A549 (cell line): ENCODE results near the gene SMIM44. TPM values are rescaled to one million over a fixed set of nuclear protein-coding genes. Genes with fewer than 3 reads are reported as not detected.
"Not testable (repeated sequence)": the region's sequence is repeated elsewhere in the genome, so short reads cannot be mapped to it uniquely, and the experiment has no call there.

Experiments used
- ATAC-seq, 2 experiments: fragments of 200-7000 bp in 1 of 2; fragments of >200 bp in 1 of 2; cut with Nextera tagmentation in 1 of 2; cut with Tn5 transposase in 1 of 2; 3 replicates each; pipeline versions ENCODE4 v1.8.0 to v1.9.1; 2018 to 2020; ENCODE audit warnings: mild to moderate bottlenecking in 1 of 2, moderate library complexity in 1 of 2
- CTCF ChIA-PET: fragments of 300-600 bp; sonication (Branson Sonifier 250); formaldehyde crosslinking; extraction: SDS; loops from one replicate; lab custom pipeline; 2021; ENCODE audit warnings: antibody characterized with exemption, inconsistent platforms; lab: Yijun Ruan, JAX
- POLR2A ChIA-PET: fragments of 350-600 bp; formaldehyde crosslinking; extraction: SDS; loops from one replicate; lab custom pipeline; 2021; ENCODE audit warnings: antibody characterized with exemption, inconsistent platforms; lab: Yijun Ruan, JAX
- DNase-seq, 2 experiments: peaks; one replicate each; pipeline versions ENCODE4 v3.0.0 to v3.0.0-alpha.2; 2011 to 2016; ENCODE audit warnings: low read depth in 1 of 2, low spot score in 1 of 2
- FAIRE-seq: peaks from 2 replicates; lab custom pipeline; 2011; peaks lifted over from hg19 to GRCh38; lab: Jason Lieb, UNC
- H3K27ac ChIP-seq, 2 experiments: fragments of >200 bp; sonication (Bioruptor Twin); formaldehyde crosslinking; 3 replicates each; pipeline ENCODE4 v1.5.1; 2016 to 2017
- H3K4me1 ChIP-seq: fragments of >200 bp; sonication (Bioruptor Twin); formaldehyde crosslinking; 3 replicates; pipeline ENCODE4 v1.6.1; 2016
- H3K4me2 ChIP-seq: fragments of >200 bp; sonication (Bioruptor Twin); formaldehyde crosslinking; 3 replicates; pipeline ENCODE4 v1.6.1; 2016
- H3K4me3 ChIP-seq: fragments of >200 bp; sonication (Bioruptor Twin); formaldehyde crosslinking; 3 replicates; pipeline ENCODE4 v1.5.1; 2016
- H3K9me3 ChIP-seq: fragments of >200 bp; sonication (Bioruptor Twin); formaldehyde crosslinking; 3 replicates; pipeline ENCODE4 v1.6.1; 2016
- ATOH8 ChIP-seq: fragments of 250-450 bp; sonication (Bioruptor Pico); IDR thresholded peaks from 2 replicates; pipeline ENCODE4 v1.5.0; 2020; ENCODE audit warnings: low read depth, mild to moderate bottlenecking, moderate library complexity
- CHD2 ChIP-seq: fragments of 150-350 bp; IDR thresholded peaks from 2 replicates; pipeline ENCODE4 v1.6.1; 2014; ENCODE audit warnings: low read length; ENCODE audit not compliant: partially characterized antibody
- CHD4 ChIP-seq: fragments of 200-600 bp; sonication (generic); IDR thresholded peaks from 2 replicates; pipeline ENCODE4 v1.6.1; 2016; ENCODE audit warnings: antibody characterized with exemption, mild to moderate bottlenecking, borderline replicate concordance
- E2F6 ChIP-seq: IDR thresholded peaks from 2 replicates; pipeline ENCODE4 v1.6.1; 2012; ENCODE audit warnings: low read depth, borderline replicate concordance
- EHMT2 ChIP-seq: fragments of 200-600 bp; sonication (generic); IDR thresholded peaks from 2 replicates; pipeline ENCODE4 v1.6.1; 2016; ENCODE audit warnings: antibody characterized with exemption, low read depth, mild to moderate bottlenecking, moderate library complexity
- ESRRA ChIP-seq: fragments of 150-350 bp; IDR thresholded peaks from 2 replicates; pipeline ENCODE4 v1.6.1; 2014; ENCODE audit warnings: mild to moderate bottlenecking, low read length, borderline replicate concordance
- FOSB ChIP-seq: fragments of 250-450 bp; sonication (Bioruptor Pico); IDR thresholded peaks from 2 replicates; pipeline ENCODE4 v1.5.0; 2020; ENCODE audit warnings: mild to moderate bottlenecking, moderate library complexity
- FOSL2 ChIP-seq, 2 experiments: fragments of 450-650 bp in 1 of 2; fragments of >200 bp in 1 of 2; sonication (Bioruptor Twin) in 1 of 2; formaldehyde crosslinking; IDR thresholded peaks; 2 replicates each; pipeline versions ENCODE4 v1.5.0 to v1.6.1; 2016 to 2020; ENCODE audit warnings: mild to moderate bottlenecking in 1 of 2, moderate library complexity in 1 of 2
- FOXS1 ChIP-seq: fragments of 250-450 bp; sonication (Bioruptor Pico); IDR thresholded peaks from 2 replicates; pipeline ENCODE4 v1.5.0; 2020; ENCODE audit warnings: mild to moderate bottlenecking, moderate library complexity
- GATA3 ChIP-seq: IDR thresholded peaks from 2 replicates; pipeline ENCODE4 v1.6.1; 2012; ENCODE audit warnings: borderline replicate concordance
- HDAC2 ChIP-seq: fragments of 200-600 bp; sonication (generic); IDR thresholded peaks from 2 replicates; pipeline ENCODE4 v1.6.1; 2016
- HOXA7 ChIP-seq: fragments of 250-450 bp; sonication (Bioruptor Pico); IDR thresholded peaks from 2 replicates; pipeline ENCODE4 v1.5.0; 2020; ENCODE audit warnings: mild to moderate bottlenecking, moderate library complexity
- HOXB13 ChIP-seq: fragments of 250-450 bp; sonication (Bioruptor Pico); IDR thresholded peaks from 2 replicates; pipeline ENCODE4 v1.5.0; 2020; ENCODE audit warnings: low read depth, mild to moderate bottlenecking, moderate library complexity
- KDM1A ChIP-seq: fragments of 200-600 bp; sonication (generic); IDR thresholded peaks from 2 replicates; pipeline ENCODE4 v1.6.1; 2016; ENCODE audit warnings: low read depth, mild to moderate bottlenecking
- MAFK ChIP-seq: fragments of 450-650 bp; IDR thresholded peaks from 2 replicates; pipeline ENCODE4 v1.6.1; 2014; ENCODE audit not compliant: partially characterized antibody
- PHF8 ChIP-seq: fragments of 200-600 bp; sonication (generic); IDR thresholded peaks from 2 replicates; pipeline ENCODE4 v1.6.1; 2016; ENCODE audit warnings: low read depth, mild to moderate bottlenecking, antibody characterized with exemption, moderate library complexity, borderline replicate concordance
- POLR2A ChIP-seq: IDR thresholded peaks from 2 replicates; pipeline ENCODE4 v1.6.1; 2012; ENCODE audit warnings: mild to moderate bottlenecking, low read length
- RARB ChIP-seq: fragments of 250-450 bp; sonication (Bioruptor Pico); IDR thresholded peaks from 2 replicates; pipeline ENCODE4 v1.8.0; 2021; ENCODE audit warnings: mild to moderate bottlenecking, moderate library complexity
- TFCP2L1 ChIP-seq: fragments of 250-450 bp; sonication (Bioruptor Pico); IDR thresholded peaks from 2 replicates; pipeline ENCODE4 v1.5.0; 2021; ENCODE audit warnings: mild to moderate bottlenecking
- ZSCAN20 ChIP-seq: fragments of 250-450 bp; sonication (Bioruptor Pico); IDR thresholded peaks from 2 replicates; pipeline ENCODE4 v1.8.0; 2022; ENCODE audit warnings: mild to moderate bottlenecking, moderate library complexity
- WGBS: methylation state at CpG from one replicate; pipeline ENCODE4 v1.1.6; 2017; ENCODE audit errors: missing lambda C conversion rate; 5-methylcytosine and 5-hydroxymethylcytosine counted together
- polyA plus RNA-seq, 4 experiments: library from polyadenylated mRNA; depleted of rRNA in 3 of 4; stranded (reverse); fragments of >200 nt; fragmentation: RNase III in 1 of 4; extraction: RNeasy Plus Mini Kit Qiagen cat#74134 plus additional on column Dnase treatment in 1 of 4; gene quantifications; 2 replicates in 3 of 4; 3 replicates in 1 of 4; pipeline ENCODE4 v1.2.3, GENCODE V29; 2011 to 2017
- TF ChIP-seq, protein P1 (sequence below): fragments of 200-600 bp; sonication (generic); IDR thresholded peaks from 2 replicates; pipeline ENCODE4 v1.6.1; 2016; ENCODE audit warnings: antibody characterized with exemption, mild to moderate bottlenecking, moderate library complexity

The SMIM44 gene
- polyA plus RNA-seq, 2 of the 4 experiments (the other 2 are of a cell fraction): not detected

DNA sequence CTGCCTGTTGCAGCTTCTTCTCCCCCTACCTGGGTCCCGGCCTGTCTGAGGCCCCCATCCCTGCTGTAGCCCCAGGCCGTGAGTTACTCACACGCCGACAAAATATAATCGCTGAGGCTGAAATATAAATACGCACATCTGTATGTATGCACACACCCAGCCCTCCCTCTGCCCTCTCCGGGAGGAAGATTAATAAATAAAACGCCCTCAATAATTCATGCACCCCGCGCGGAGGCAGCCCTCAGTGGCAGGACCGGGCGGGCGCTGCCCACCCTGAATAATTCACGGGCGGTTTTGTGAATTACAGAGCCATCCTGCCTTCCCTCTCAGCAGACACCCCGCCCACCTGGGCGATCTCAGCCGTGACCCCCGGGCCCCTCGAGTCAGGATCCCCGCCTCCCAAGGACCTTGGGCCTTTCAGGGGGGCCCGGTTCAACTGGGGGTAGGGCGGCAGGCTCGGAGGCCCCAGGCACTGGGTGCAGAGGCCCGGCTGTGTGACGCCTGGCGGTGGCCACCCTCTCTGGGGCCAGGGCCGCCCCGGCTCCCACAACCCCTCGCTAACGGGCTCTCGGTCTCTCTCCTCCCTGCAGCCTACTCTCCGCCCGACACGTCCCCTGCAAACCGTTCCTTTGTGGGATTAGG is 27.2 kb downstream of the SMIM44 start (continued):
- TF ChIP-seq E2F6 (no peak), EHMT2 (no peak), FOSL2 (IDR thresholded peaks at IDR 0.05) (no peak), FOSL2 (CRISPR knock-in tag; IDR thresholded peaks at IDR 0.05) (no peak), KDM1A (no peak)

DNA sequence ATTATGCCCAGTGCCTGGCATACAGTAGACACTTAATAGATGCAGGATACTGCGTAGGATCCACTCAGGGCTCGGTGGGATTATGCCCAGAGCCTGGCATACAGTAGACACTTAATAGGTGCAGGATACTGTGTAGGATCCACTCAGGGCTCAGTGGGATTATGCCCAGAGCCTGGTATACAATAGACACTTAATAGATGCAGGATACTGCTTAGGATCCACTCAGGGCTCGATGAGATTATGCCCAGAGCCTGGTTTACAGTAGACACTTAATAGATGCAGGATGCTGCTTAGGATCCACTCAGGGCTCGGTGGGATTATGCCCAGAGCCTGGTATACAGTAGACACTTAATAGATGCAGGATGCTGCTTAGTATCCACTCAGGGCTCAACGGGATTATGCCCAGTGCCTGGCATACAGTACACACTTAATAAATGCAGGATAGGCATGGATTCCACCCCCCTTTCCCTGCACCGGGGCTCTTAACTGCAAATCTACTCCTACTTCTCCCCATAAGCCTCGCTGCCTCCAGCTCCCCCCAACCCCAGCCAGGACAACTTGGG is 27.8 kb downstream of the SMIM44 start:
- no peak for ATAC-seq
- no peak overlapping the region for H3K4me3 ChIP-seq
- H3K4me1 ChIP-seq: peaks cover 68% of the 10 kb centered on the region
- WGBS: 59% methylated on average over 7 of the region's 7 CpGs
- H3K9me3 ChIP-seq: no peaks in the 10 kb centered on the region
- H3K4me2 ChIP-seq: no peak overlapping the region
- CTCF ChIA-PET: interaction anchor here (0.7 to 1.0 kb wide), 2 partner anchors 8 to 17 kb away, joined by 3 to 5 read pairs; no protein-coding TSS in a partner anchor
- peak overlapping the region; percentile 91 to 95; a peak in 4 of 6 replicates for H3K27ac ChIP-seq
- FAIRE-seq: no peak
- POLR2A ChIA-PET: no interaction called here
- DNase-seq: no peak
- TF ChIP-seq GATA3 (no peak), HDAC2 (no peak), FOXS1 (CRISPR knock-in tag) (no peak), KDM1A (no peak)
- TF ChIP-seq, protein P1, sequence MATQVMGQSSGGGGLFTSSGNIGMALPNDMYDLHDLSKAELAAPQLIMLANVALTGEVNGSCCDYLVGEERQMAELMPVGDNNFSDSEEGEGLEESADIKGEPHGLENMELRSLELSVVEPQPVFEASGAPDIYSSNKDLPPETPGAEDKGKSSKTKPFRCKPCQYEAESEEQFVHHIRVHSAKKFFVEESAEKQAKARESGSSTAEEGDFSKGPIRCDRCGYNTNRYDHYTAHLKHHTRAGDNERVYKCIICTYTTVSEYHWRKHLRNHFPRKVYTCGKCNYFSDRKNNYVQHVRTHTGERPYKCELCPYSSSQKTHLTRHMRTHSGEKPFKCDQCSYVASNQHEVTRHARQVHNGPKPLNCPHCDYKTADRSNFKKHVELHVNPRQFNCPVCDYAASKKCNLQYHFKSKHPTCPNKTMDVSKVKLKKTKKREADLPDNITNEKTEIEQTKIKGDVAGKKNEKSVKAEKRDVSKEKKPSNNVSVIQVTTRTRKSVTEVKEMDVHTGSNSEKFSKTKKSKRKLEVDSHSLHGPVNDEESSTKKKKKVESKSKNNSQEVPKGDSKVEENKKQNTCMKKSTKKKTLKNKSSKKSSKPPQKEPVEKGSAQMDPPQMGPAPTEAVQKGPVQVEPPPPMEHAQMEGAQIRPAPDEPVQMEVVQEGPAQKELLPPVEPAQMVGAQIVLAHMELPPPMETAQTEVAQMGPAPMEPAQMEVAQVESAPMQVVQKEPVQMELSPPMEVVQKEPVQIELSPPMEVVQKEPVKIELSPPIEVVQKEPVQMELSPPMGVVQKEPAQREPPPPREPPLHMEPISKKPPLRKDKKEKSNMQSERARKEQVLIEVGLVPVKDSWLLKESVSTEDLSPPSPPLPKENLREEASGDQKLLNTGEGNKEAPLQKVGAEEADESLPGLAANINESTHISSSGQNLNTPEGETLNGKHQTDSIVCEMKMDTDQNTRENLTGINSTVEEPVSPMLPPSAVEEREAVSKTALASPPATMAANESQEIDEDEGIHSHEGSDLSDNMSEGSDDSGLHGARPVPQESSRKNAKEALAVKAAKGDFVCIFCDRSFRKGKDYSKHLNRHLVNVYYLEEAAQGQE: no peak

DNA sequence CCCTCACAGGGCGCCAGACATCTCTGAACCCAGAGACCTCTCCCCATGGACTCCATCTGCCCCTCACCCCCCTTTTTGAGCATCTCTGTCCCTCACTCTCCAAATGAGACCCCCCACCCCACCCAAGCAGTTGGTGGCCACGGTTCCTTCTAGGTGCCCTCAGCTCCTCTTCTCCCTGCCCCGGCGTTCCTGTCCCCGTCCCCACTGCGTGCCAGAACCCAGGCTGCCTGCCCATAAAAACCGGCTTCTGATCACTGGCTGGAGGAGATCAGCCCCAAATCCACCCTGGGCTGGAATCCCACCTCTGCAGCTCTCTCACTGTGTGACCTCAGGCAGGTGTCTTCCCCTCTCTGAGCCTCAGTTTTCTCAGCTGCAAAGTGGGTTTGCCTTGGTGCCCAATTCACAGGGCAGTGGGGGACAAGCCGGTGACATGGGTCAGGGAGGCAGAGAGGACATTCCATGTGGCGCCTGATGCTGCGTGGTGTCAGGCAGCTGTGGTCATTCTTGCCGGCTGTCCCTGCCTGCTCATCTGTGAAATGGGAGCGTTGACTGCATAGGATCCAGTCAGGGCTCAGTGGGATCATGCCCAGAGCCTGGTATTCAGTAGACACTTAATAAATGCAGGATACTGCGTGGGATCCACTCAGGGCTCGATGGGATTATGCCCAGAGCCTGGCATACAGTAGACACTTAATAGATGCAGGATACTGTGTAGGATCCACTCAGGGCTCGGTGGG is 28.4 kb downstream of the SMIM44 start:
- peaks cover 65% of the 10 kb centered on the region for H3K4me1 ChIP-seq
- FAIRE-seq: no peak
- POLR2A ChIA-PET: no interaction called here
- no peak for ATAC-seq
- peak overlapping the region in 1 of 2 experiments; percentile 95; a peak in 3 of 6 replicates for H3K27ac ChIP-seq
- CTCF ChIA-PET: interaction anchor here (0.7 kb wide), 1 partner anchor 46 kb away, joined by 3 read pairs; no protein-coding TSS in a partner anchor
- WGBS: 96% methylated on average over 9 of the region's 15 CpGs
- no peaks in the 10 kb centered on the region for H3K9me3 ChIP-seq
- TF ChIP-seq FOXS1 (CRISPR knock-in tag) (no peak), HOXB13 (no peak), KDM1A (0 out of 2 replicates have a peak, but pooled peaks have one; percentile 25)
- H3K4me2 ChIP-seq: no peak overlapping the region
- H3K4me3 ChIP-seq: no peak overlapping the region
- DNase-seq: no peak

- no peak for FAIRE-seq
- H3K4me1 ChIP-seq: peaks cover 55% of the 10 kb centered on the region
- no peak for TF ChIP-seq POLR2A
- no peak for TF ChIP-seq CHD4
- no peak for TF ChIP-seq HDAC2
- TF ChIP-seq CHD2: no peak
- TF ChIP-seq ATOH8 (CRISPR knock-in tag): no peak
- no peak for TF ChIP-seq PHF8
- TF ChIP-seq ZSCAN20: no peak
- no peak for TF ChIP-seq HOXA7 (CRISPR knock-in tag)
- no peak for TF ChIP-seq ESRRA
- no peak for TF ChIP-seq MAFK
- TF ChIP-seq RARB (CRISPR knock-in tag): no peak
- no peak for TF ChIP-seq FOSB (CRISPR knock-in tag)
- no peak for TF ChIP-seq TFCP2L1
- TF ChIP-seq, all 56 proteins: peak for 0
- DNase-seq (no peak), ATAC-seq (no peak)
- Histone ChIP-seq H3K4me2 (no peak overlapping the region), H3K4me3 (no peak overlapping the region), H3K9me3 (no peaks in the 10 kb centered on the region), H3K27ac (peak overlapping the region; percentile 38 to 91; a peak in 3 of 6 replicates)
- WGBS: 100% methylated on average over 5 of the region's 25 CpGs
- POLR2A ChIA-PET: no interaction called here
- CTCF ChIA-PET: interaction anchor here (0.7 to 1.4 kb wide), 2 partner anchors 19 to 45 kb away, joined by 3 read pairs; no protein-coding TSS in a partner anchor
Observed at GRCh38 chr19:3453840-3454239, 29.4 kb downstream of the SMIM44 start.

- FAIRE-seq, POLR2A ChIA-PET: not testable (repeated sequence)
- WGBS: 95% methylated on average over 8 of the region's 10 CpGs
Observed at GRCh38 chr19:3452942-3453214, 30.4 kb downstream of the SMIM44 start.

More at GRCh38 chr19:3452942-3453214, 30.4 kb downstream of the SMIM44 start:
- Histone ChIP-seq H3K4me1 (peaks cover 45% of the 10 kb centered on the region), H3K27ac (peak overlapping the region; percentile 91; a peak in 5 of 6 replicates)
- not testable (repeated sequence) for DNase-seq, H3K9me3 ChIP-seq, H3K4me3 ChIP-seq, ATAC-seq, H3K4me2 ChIP-seq
- CTCF ChIA-PET: interaction anchor here (1.4 kb wide), 1 partner anchor 20 kb away, joined by 3 read pairs; no protein-coding TSS in a partner anchor
